ENCODE data around the gene PTPRN.
A peak's percentile ranks its signal among the peaks of the same experiment; 100 is the strongest.

The PTPRN gene

DNA sequence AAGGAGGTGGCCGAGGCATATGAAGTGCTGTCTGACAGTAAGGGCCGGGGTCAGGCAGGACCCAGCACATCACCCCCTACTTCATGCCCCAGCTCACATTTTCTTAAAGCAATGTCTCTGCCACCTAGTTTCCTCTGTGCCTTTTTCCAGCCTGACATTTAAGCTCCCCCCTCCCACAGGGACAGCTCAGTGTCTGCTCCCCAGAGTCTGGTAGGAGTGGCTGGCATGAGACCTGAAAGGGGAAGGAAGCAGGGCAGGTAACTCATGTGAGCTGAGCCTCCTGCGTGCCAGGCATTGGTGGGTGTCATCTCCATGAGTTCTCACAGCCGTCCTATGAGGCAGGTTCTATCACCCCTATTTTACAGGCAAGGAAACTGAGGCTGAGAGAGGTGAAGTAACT is 28.6 kb downstream of the PTPRN start:
- Histone ChIP-seq H3K27ac (ENCODE audit: low read depth, low read length) (no peak overlapping the region), H3K9me3 (ENCODE audit: control insufficient read depth in 1 of 2, low read length in 2 of 2) (no peaks in the 10 kb centered on the region), H3K9ac (ENCODE audit: low read depth in 1 of 2, low read length in 2 of 2) (peak overlapping the region in 1 of 2 donors; percentile 5), H3K27me3 (ENCODE audit: control insufficient read depth in 1 of 2, insufficient read depth in 2 of 2, low read length in 2 of 2) (no peaks in the 10 kb centered on the region), H3K36me3 (ENCODE audit: control insufficient read depth in 1 of 2, insufficient read depth in 2 of 2, low read length in 2 of 2) (peaks cover 19 to 33% of the 10 kb centered on the region in 2 donors), H3K4me3 (ENCODE audit: low read depth in 1 of 2, low read length in 2 of 2) (no peak overlapping the region), H3K4me1 (ENCODE audit: control insufficient read depth in 1 of 2, insufficient read depth in 2 of 2, low read length in 2 of 2) (peaks cover 21 to 28% of the 10 kb centered on the region in 2 donors)

DNA sequence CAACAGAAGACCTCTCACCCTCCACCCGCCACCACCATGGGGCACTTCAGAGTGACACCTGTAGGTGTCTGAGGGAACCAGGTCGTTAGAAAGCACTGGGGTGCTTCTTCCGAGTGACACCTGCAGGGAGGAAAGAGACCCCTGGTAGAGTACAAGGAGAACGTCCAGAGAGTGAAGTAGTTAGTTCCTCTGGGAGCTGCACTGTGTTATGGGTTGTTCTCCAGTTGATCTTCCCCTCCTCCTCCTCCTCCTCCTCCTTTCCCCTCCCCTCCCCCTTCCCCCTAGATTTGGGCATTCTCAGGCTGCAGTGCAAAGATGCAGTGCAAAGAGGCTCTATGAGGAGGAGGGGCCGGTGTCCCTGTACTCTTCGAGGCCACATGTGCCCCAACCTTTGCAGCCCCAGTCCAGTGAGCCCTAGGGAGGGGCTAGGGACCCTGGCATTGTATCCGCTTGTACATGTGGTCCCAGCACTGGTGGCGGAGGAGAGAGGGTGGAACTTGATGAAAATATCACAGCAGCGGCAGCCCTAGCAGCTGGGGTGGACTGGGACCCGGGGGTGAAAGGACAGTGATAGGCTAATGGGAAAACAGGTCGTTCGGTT is 29.2 kb downstream of the PTPRN start:
- Histone ChIP-seq H3K27me3 (ENCODE audit: control insufficient read depth in 1 of 2, insufficient read depth in 2 of 2, low read length in 2 of 2) (no peaks in the 10 kb centered on the region), H3K4me1 (ENCODE audit: control insufficient read depth in 1 of 2, insufficient read depth in 2 of 2, low read length in 2 of 2) (peaks cover 21 to 28% of the 10 kb centered on the region in 2 donors), H3K9me3 (ENCODE audit: control insufficient read depth in 1 of 2, low read length in 2 of 2) (no peaks in the 10 kb centered on the region), H3K27ac (ENCODE audit: low read depth, low read length) (peak overlapping the region; percentile 95), H3K36me3 (ENCODE audit: control insufficient read depth in 1 of 2, insufficient read depth in 2 of 2, low read length in 2 of 2) (peaks cover 17 to 28% of the 10 kb centered on the region in 2 donors), H3K9ac (ENCODE audit: low read depth in 1 of 2, low read length in 2 of 2) (peak overlapping the region; percentile 81 to 86), H3K4me3 (ENCODE audit: low read depth in 1 of 2, low read length in 2 of 2) (peak overlapping the region; percentile 71)

DNA sequence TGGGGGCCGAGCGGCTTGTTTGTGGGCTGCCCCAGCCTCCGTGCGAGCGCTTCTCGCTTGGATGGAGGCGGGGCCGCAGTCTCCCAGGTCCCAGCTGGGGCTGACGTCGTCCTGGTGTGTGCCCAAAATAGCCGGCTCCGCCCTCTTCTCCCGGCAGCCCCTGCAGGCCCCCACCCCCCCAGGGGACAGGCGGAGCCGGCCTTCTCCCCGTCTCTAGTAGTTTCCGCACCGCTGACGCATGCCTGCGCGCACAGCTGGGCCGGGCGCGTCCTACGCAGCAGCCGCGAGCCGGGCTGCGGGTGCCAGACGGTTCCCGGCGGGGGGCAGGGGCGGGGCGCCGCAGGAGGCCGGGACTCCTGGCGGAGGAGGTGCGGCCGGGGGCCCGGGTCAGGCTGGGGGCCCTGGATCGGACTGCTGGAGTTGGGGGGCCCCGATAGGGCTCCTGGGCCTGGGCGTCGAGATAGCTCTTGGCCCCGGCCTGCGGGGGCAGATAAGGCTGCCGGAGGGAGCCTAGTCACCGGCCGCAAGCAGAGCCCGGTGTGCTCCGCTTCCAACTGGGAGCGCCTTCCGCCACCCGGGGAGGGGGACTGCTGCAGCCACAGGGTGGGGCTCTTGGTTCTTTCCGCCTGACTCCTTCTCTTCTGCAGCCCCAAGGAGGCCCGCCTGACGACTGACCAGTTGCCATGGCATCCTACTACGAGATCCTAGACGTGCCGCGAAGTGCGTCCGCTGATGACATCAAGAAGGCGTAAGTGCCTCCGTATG is 29.9 kb downstream of the PTPRN start, which contains the start of gene DNAJB2:
TSS of gene DNAJB2 (plus strand) at position 216 of the 765 bp plus-strand sequence. CDS start at position 684, 468 bp downstream.
- H3K4me1 ChIP-seq (ENCODE audit: control insufficient read depth in 1 of 2, insufficient read depth in 2 of 2, low read length in 2 of 2): peaks cover 21 to 28% of the 10 kb centered on the region in 2 donors

DNA sequence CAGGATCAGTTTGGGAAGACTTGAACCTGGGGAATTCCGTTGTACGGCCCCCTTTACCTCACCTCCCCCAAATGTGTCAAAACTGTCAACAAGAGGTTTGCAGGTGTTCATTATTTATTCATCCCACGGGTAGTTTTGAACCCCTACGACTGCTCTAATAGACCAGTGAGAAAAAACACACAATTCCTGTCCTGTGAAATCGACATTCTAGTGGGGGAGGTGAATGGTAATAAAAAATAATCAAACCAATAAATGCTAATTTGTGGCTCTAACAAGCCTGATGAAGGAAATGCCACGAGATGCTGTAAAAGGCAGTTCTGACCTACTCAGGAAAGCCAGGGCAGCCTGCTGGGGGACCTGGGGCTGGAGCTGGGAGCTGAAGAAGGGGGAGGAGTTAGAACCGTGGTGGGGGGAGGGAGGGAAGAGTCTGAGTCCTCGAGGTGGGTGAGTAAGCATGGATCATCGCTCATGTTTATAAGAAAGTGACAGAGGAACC is 30.5 kb downstream of the PTPRN start:
- H3K4me3 ChIP-seq (ENCODE audit: low read depth in 1 of 2, low read length in 2 of 2): peak overlapping the region; percentile 59 to 69
- no peaks in the 10 kb centered on the region for H3K9me3 ChIP-seq (ENCODE audit: control insufficient read depth in 1 of 2, low read length in 2 of 2)
- peaks cover 14 to 15% of the 10 kb centered on the region in 2 donors for H3K36me3 ChIP-seq (ENCODE audit: control insufficient read depth in 1 of 2, insufficient read depth in 2 of 2, low read length in 2 of 2)
- H3K9ac ChIP-seq (ENCODE audit: low read depth in 1 of 2, low read length in 2 of 2): peak overlapping the region; percentile 89
- H3K27me3 ChIP-seq (ENCODE audit: control insufficient read depth in 1 of 2, insufficient read depth in 2 of 2, low read length in 2 of 2): no peaks in the 10 kb centered on the region
- peak overlapping the region; percentile 95 for H3K27ac ChIP-seq (ENCODE audit: low read depth, low read length)
- H3K4me1 ChIP-seq (ENCODE audit: control insufficient read depth in 1 of 2, insufficient read depth in 2 of 2, low read length in 2 of 2): peaks cover 21 to 28% of the 10 kb centered on the region in 2 donors

More for the DNA sequence above, 29.9 kb downstream of the PTPRN start, which contains the start of gene DNAJB2:
- Histone ChIP-seq H3K9me3 (ENCODE audit: control insufficient read depth in 1 of 2, low read length in 2 of 2) (no peaks in the 10 kb centered on the region), H3K27me3 (ENCODE audit: control insufficient read depth in 1 of 2, insufficient read depth in 2 of 2, low read length in 2 of 2) (no peaks in the 10 kb centered on the region), H3K9ac (ENCODE audit: low read depth in 1 of 2, low read length in 2 of 2) (peak within 1 kb of the TSS; percentile 89), H3K27ac (ENCODE audit: low read depth, low read length) (peak within 1 kb of the TSS; percentile 95), H3K36me3 (ENCODE audit: control insufficient read depth in 1 of 2, insufficient read depth in 2 of 2, low read length in 2 of 2) (peaks cover 15 to 21% of the 10 kb centered on the region in 2 donors), H3K4me3 (ENCODE audit: low read depth in 1 of 2, low read length in 2 of 2) (peak within 1 kb of the TSS; percentile 71)

DNA sequence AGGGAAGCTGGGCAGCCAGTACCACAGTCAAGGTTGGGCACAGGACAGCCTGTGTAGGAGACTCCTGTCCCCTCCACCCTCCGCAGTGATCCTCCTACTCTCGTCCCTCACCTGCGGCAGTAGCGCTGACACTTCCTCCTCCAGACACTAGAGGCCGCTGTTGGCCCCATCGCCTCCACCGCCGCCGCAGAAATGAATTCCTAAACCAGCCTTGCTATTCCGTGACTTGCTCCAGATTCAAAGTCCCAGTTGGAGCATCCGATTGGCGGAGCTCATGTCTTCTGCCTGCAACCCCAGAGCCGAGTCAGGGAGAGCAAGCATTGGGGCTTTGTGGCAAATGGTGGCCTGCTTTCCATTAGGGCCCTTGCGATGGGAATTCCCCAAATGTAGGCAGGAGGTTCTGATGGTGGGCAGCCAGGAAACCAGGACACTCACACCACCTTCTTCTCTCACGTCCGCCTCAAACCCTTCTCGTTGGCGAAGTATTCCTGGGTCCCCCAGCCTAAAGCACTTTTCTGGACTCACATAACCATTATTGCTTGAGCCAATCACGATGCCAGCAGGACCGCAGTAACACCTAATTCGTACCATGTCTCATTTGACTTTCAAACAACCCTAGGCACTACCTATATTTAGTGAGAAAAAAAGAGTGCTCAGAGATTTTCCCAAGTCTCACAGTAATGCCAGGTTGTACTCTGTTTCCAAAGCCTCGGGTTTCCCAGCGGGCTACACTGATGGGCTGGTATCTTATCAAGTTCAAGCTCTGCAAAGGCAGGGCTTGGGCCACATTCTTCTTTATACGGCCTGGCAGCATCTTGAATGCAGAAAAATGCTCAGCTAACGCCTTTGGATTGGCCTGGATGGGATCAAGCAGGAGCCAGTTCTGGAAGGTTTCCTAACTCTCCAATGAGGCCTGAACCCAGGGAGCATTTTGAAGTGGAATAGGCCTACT is 31.2 kb downstream of the PTPRN start:
- Histone ChIP-seq H3K4me3 (ENCODE audit: low read depth in 1 of 2, low read length in 2 of 2) (peak overlapping the region; percentile 59), H3K27me3 (ENCODE audit: control insufficient read depth in 1 of 2, insufficient read depth in 2 of 2, low read length in 2 of 2) (no peaks in the 10 kb centered on the region), H3K9me3 (ENCODE audit: control insufficient read depth in 1 of 2, low read length in 2 of 2) (no peaks in the 10 kb centered on the region), H3K9ac (ENCODE audit: low read depth in 1 of 2, low read length in 2 of 2) (peak overlapping the region; percentile 89), H3K27ac (ENCODE audit: low read depth, low read length) (peak overlapping the region; percentile 95), H3K36me3 (ENCODE audit: control insufficient read depth in 1 of 2, insufficient read depth in 2 of 2, low read length in 2 of 2) (peaks cover 7 to 14% of the 10 kb centered on the region in 2 donors), H3K4me1 (ENCODE audit: control insufficient read depth in 1 of 2, insufficient read depth in 2 of 2, low read length in 2 of 2) (peaks cover 21 to 28% of the 10 kb centered on the region in 2 donors)

DNA sequence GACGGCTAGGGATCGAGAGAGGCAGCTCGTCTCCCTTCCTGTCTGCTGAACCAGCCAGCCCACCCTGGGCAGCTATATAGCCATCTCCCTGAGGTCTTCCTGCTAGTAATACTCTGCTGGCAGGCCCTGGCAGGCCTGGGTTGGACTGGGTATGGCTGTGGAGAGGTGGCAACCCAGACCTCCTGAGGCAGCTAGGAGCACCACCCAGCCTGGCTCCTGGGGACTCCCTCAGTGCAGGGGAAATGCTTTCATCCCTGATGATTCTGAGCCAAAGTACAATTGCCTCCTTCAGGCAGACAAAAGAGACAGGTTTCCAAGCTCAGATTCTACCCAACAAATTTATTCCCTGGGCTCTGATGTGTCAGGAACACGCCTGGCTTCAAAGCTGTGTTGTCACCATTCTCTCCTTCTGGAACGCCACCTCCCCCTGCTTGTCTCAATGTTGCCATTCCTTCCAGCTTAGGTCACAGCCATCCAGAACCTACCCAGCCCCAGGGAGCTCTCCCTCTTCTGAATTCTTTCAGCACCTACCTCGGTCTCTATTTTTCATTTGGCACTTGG is 34.8 kb downstream of the PTPRN start:
- no peak overlapping the region for H3K27ac ChIP-seq (ENCODE audit: low read depth, low read length)
- no peak overlapping the region for H3K9ac ChIP-seq (ENCODE audit: low read depth in 1 of 2, low read length in 2 of 2)
- no peak overlapping the region for H3K4me3 ChIP-seq (ENCODE audit: low read depth in 1 of 2, low read length in 2 of 2)

DNA sequence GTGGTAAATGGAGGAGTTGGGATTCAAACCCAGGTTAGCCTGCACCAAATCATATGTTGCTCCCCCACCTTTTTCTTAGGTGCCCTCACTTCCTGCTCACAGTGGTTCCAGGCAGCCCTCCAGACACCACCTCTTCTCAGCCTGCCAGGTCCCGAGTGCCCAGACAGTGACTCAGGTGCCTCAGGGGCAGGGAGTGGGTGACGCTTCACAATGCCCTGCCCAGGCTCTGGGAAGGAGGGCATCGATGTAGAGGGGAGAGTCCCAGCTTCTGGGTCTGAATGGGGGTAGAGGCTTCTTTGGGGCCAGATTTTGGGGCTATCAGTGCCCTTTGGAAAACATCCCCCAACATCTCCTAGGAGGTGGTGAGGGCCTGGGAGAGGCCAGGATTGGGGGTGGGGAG is 35.3 kb downstream of the PTPRN start:
- no peak overlapping the region for H3K4me3 ChIP-seq (ENCODE audit: low read depth in 1 of 2, low read length in 2 of 2)
- peaks cover 24 to 32% of the 10 kb centered on the region in 2 donors for H3K4me1 ChIP-seq (ENCODE audit: control insufficient read depth in 1 of 2, insufficient read depth in 2 of 2, low read length in 2 of 2)
- no peaks in the 10 kb centered on the region for H3K9me3 ChIP-seq (ENCODE audit: control insufficient read depth in 1 of 2, low read length in 2 of 2)
- H3K36me3 ChIP-seq (ENCODE audit: control insufficient read depth in 1 of 2, insufficient read depth in 2 of 2, low read length in 2 of 2): no peaks in the 10 kb centered on the region
- H3K27ac ChIP-seq (ENCODE audit: low read depth, low read length): no peak overlapping the region
- no peaks in the 10 kb centered on the region for H3K27me3 ChIP-seq (ENCODE audit: control insufficient read depth in 1 of 2, insufficient read depth in 2 of 2, low read length in 2 of 2)
- no peak overlapping the region for H3K9ac ChIP-seq (ENCODE audit: low read depth in 1 of 2, low read length in 2 of 2)

More for the DNA sequence above, 34.8 kb downstream of the PTPRN start:
- Histone ChIP-seq H3K9me3 (ENCODE audit: control insufficient read depth in 1 of 2, low read length in 2 of 2) (no peaks in the 10 kb centered on the region), H3K27me3 (ENCODE audit: control insufficient read depth in 1 of 2, insufficient read depth in 2 of 2, low read length in 2 of 2) (no peaks in the 10 kb centered on the region), H3K4me1 (ENCODE audit: control insufficient read depth in 1 of 2, insufficient read depth in 2 of 2, low read length in 2 of 2) (peaks cover 20 to 27% of the 10 kb centered on the region in 2 donors), H3K36me3 (ENCODE audit: control insufficient read depth in 1 of 2, insufficient read depth in 2 of 2, low read length in 2 of 2) (no peaks in the 10 kb centered on the region)

DNA sequence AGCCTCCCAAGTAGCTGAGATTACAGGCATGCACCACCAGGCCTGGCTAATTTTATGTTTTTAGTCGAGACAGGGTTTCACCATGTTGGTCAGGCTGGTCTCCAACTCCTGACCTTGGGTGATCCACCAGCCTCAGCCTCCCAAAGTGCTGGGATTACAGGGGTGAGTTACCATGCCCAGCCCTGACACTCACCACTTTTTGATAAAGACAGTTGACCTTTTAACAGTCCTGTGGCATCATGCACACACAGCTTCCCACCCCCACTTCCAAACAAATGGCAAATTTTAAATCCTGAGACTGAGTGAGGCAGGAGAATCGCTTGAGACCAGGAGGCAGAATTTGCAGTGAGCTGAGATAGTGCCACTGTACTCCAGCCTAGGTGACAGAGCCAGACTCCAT is 36.2 kb downstream of the PTPRN start:
- Histone ChIP-seq H3K4me1 (ENCODE audit: control insufficient read depth in 1 of 2, insufficient read depth in 2 of 2, low read length in 2 of 2) (peaks cover 15 to 23% of the 10 kb centered on the region in 2 donors), H3K27me3 (ENCODE audit: control insufficient read depth in 1 of 2, insufficient read depth in 2 of 2, low read length in 2 of 2) (no peaks in the 10 kb centered on the region), H3K27ac (ENCODE audit: low read depth, low read length) (no peak overlapping the region), H3K36me3 (ENCODE audit: control insufficient read depth in 1 of 2, insufficient read depth in 2 of 2, low read length in 2 of 2) (no peaks in the 10 kb centered on the region), H3K4me3 (ENCODE audit: low read depth in 1 of 2, low read length in 2 of 2) (no peak overlapping the region), H3K9ac (ENCODE audit: low read depth in 1 of 2, low read length in 2 of 2) (no peak overlapping the region), H3K9me3 (ENCODE audit: control insufficient read depth in 1 of 2, low read length in 2 of 2) (no peaks in the 10 kb centered on the region)

DNA sequence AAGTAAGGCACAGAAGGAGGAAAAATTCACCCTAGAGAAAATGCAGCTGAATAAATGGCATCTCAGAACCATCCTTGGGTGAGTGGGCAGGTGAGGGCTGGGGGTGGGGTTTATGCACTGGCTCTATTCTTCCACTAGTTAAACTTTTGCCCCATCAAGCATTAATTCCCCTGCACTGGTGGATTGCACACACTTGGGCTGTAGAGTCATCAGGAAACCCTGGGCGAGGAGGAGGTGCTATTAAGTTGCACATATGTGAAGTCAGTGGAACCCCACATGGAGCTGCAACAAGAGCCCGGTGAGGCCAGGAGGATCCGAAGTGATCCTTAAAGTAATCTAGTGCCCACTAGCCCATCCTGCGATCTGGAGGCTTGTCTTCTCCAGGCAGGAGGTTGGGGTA is 36.8 kb downstream of the PTPRN start:
- Histone ChIP-seq H3K9ac (ENCODE audit: low read depth in 1 of 2, low read length in 2 of 2) (no peak overlapping the region), H3K27ac (ENCODE audit: low read depth, low read length) (no peak overlapping the region), H3K4me3 (ENCODE audit: low read depth in 1 of 2, low read length in 2 of 2) (no peak overlapping the region), H3K27me3 (ENCODE audit: control insufficient read depth in 1 of 2, insufficient read depth in 2 of 2, low read length in 2 of 2) (no peaks in the 10 kb centered on the region), H3K4me1 (ENCODE audit: control insufficient read depth in 1 of 2, insufficient read depth in 2 of 2, low read length in 2 of 2) (peaks cover 12 to 17% of the 10 kb centered on the region in 2 donors), H3K36me3 (ENCODE audit: control insufficient read depth in 1 of 2, insufficient read depth in 2 of 2, low read length in 2 of 2) (no peaks in the 10 kb centered on the region), H3K9me3 (ENCODE audit: control insufficient read depth in 1 of 2, low read length in 2 of 2) (no peaks in the 10 kb centered on the region)
